Skin of body (tissue), 2 donors: ENCODE data around the gene PIK3C2B. TPM values are rescaled to one million over a fixed set of nuclear protein-coding genes. Genes with fewer than 3 reads are reported as not detected.
"Not testable (repeated sequence)": the region's sequence is repeated elsewhere in the genome, so short reads cannot be mapped to it uniquely, and the experiment has no call there.

Experiments
- DNase-seq: peaks from one replicate; lab custom pipeline; 2025; lab: John Stamatoyannopoulos, UW
- total RNA-seq: library from RNA; depleted of rRNA; stranded (reverse); fragments of >200 nt; gene quantifications from one replicate; pipeline ENCODE4 v1.2.3, GENCODE V29; 2014

Gene PIK3C2B
- total RNA-seq: 29.6 TPM

- peak; percentile 76 for DNase-seq
Measured at GRCh38 chr1:204494281-204495077, at the start of gene PIK3C2B. PIK3C2B (minus strand) TSS chr1:204494805; CDS start chr1:204469802, 25,003 bp downstream.

DNA sequence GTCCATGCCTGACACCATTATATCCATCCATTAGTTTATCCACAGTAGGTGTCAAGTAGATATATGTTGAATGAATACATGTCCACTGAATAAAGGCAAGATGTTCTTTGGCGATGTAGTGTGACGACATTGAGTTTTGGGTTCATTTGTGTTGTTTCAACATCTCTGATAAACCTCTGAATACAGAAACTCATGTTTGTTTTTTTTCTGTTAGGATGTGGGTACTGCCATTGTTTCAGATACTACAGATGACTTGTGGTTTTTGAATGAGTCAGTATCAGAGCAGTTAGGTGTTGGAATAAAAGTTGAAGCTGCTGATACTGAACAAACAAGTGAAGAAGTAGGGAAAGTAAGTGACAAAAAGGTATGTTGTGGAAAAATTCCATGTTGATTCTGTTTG, 49.7 kb upstream of the PIK3C2B start:
- no peak for DNase-seq

GRCh38 chr1:204541626-204542025, 47.0 kb upstream of the PIK3C2B start:
- no peak for DNase-seq

GRCh38 chr1:204532832-204533231, 38.2 kb upstream of the PIK3C2B start:
- DNase-seq: no peak

GRCh38 chr1:204530932-204531331, 36.3 kb upstream of the PIK3C2B start:
- DNase-seq: no peak

DNA sequence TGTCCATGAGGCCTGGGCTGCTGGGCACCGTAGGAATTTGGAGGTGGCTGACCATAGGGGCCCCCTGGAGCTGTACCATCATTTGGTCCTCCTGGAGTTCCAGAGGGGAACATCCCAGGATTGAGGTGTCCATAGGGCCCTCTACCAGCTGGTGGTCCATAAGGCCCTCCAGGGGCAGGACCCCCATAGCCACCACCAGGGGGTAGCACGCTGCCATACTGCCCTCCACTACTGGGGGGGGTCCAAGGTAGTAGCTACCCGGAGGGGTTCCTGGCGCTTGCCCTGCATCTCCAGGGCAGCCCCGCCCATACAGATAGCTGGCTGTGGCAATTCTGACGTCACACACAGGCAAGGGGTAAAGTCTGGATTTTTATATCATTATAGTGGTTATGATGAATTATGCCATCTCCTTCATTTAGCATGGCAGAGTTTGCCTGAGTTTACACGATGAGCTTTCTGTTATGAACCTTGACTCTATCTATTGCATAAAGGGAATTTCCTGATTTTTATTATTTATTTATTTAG, 34.8 kb upstream of the PIK3C2B start:
- DNase-seq: no peak

- no peak for DNase-seq
Measured at GRCh38 chr1:204528677-204529076, 34.1 kb upstream of the PIK3C2B start.

DNA sequence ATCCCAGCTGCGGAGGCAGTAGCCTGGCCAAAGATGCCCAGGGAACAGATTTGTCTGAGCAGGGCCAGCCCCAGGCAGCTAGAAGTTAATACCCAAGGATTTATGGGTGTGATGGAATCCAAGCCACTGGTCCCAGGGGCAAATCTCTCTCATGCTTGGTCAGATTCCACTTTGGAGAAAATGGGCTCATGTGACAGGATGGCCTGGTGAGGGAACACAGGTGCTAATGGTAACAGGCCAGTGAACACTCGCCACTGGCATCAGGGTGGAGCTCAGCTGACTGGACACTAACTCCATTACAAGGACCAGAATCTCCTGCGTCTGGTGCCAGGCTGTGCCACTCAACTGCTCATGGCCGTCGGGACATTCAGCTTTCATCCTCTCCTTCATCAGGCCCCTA, 33.6 kb upstream of the PIK3C2B start:
- no peak for DNase-seq

DNA sequence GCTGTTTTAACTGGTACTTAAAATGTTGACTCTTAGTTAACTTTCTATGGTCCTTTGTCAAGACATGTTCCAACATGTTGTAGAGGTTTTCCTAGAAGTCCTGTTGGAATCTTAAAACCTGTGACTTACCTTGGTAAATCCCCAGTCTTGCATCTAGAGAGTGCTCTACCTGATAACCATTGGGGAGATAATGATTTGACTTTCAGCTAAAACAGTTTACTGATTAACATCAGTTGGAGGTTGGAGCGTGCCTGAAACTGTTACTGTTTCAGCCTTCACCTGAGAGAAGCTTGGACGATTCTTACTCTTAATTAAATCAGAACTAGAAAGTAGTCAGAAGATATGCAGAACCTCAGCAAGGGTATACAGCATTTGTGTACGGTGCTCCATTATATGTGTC, 30.4 kb upstream of the PIK3C2B start:
- no peak for DNase-seq

DNA sequence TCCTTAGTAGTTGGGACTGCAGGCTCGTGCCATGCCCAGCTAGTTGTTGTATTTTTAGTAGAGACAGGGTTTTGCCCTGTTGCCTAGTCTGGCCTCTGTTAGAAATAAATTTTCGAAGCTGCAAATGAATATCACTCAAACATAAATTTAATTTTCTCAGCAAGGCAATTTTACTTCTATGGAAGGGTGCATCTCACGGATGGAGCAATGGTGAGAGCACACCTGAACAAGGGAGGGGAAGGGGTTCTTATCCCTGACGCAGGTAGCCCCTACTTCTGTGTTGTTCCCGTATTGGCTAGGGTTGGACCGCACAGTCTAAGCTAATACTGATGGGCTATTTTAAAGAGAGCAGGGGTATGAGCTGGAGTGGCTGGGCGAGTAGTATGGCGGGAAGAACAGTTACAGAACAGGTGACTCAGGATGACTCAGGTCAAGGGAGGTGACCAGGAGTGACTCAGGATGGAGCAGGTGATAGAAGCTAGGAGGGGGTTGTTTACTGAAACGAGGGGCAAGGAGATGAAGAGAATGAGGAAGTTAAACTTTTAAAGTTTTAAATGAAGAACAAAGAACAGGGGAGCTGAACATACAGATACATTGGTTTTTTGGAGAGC, 29.1 kb upstream of the PIK3C2B start:
- DNase-seq: no peak

- not testable (repeated sequence) for DNase-seq
Measured at GRCh38 chr1:204521941-204522521, 27.4 kb upstream of the PIK3C2B start.

GRCh38 chr1:204520834-204521709, 26.5 kb upstream of the PIK3C2B start:
- no peak for DNase-seq

DNA sequence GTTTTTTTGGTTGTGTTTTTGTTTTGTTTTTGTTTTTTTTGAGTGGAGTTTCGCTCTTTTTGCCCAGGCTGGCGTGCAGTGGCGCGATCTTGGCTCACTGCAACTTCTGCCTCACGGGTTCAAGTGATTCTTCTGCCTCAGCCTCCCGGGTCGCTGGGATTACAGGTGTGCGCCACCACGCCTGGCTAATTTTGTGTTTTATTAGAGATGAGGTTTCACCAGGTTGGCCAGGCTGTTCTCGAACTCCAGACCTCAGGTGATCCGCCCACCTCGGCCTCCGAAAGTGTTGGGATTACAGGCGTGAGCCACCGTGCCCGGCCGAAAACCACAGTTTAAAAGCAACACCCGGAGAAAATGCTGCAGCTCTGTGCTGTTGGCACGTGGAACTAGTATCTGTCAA, 22.8 kb upstream of the PIK3C2B start:
- not testable (repeated sequence) for DNase-seq

DNA sequence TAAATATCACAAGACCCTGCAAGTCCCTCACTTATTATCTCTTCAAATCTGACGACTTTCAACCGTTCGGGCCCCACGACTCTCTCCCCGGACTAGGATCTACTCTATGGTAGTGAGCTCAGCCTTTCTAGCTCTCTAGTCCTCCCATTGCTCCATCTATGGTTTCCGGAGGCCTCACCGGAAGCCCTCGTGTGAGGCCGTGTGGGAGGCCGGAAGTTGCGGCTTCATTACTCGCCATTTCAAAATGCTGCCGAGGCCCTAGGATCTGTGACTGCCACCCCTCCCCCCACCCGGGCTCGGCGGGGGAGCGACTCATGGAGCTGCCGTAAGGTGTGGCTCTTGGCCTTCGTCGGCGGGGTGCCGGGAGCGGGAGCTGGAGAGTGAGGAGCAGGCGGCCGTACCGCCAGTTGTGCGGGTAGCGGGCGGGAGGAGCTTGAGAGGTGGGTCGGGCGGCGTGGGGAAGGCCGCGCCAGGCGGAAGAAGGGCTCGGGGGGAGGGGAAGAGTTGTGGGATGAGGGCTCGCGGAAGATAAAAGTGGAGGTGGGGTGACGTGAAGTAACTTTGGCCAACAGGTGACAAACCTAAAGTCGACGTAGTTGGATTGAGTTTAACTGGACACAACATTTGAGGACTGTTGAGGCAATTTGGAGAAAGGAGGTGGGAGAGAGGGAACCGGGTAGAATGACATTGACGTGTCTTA, 21.7 kb upstream of the PIK3C2B start, which contains the start of gene MDM4:
Gene MDM4 (plus strand): TSS at position 227 of the 700 bp plus-strand sequence. CDS start 9,113 bp downstream, outside the sequence.
- DNase-seq: peak; percentile 93

GRCh38 chr1:204514828-204515227, 20.2 kb upstream of the PIK3C2B start:
- no peak for DNase-seq

DNA sequence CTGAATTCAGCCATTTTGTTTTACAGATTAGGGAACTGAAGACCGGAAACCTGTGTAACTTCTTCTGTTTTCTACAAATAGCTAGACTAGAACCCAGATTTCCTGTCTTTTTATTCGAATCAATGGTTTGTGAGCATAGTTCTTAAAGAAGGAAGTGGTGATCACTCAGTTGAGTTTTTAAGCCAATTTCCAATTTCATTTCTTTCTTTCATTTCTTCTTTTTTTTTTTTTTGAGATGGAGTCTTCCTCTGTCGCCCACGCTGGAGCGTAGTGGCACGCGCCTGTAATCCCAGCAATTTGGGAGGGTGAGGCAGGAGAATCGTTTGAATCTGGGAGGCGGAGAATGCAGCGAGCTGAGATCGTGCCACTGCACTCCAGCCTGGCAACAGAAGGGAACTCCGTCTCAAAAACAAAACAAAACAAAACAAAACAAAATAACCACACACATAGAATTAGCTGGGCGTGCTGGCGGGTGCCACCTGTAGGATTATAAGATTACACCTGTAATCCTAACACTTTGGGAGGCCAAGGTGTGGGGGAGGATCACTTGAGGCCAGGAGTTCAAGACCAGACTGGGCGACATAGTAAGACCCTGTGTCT, 18.6 kb upstream of the PIK3C2B start:
- no peak for DNase-seq

- DNase-seq: no peak
Measured at GRCh38 chr1:204511366-204511765, 16.8 kb upstream of the PIK3C2B start.

DNA sequence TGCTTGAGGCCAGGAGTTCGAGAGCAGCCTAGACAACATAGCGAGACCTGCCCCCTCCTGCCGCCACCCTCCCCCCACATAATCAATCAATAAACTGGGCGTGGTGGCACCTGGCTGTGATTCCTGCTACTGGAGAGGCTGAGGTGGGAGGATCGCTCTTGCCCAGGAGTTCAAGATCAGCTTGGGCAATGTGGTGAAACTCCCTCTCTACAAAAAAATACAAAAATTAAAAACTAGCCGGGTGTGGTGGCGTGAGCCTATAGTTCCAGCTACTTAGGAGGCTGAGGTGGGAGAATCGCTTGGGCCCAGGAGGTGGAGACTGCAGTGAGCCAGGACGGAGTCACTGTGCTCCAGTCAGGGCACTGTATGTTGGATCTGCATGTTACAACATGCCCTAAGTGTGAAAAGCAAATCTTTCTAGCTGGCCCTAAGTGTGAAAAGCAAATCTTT, 14.6 kb upstream of the PIK3C2B start:
- DNase-seq: no peak

DNA sequence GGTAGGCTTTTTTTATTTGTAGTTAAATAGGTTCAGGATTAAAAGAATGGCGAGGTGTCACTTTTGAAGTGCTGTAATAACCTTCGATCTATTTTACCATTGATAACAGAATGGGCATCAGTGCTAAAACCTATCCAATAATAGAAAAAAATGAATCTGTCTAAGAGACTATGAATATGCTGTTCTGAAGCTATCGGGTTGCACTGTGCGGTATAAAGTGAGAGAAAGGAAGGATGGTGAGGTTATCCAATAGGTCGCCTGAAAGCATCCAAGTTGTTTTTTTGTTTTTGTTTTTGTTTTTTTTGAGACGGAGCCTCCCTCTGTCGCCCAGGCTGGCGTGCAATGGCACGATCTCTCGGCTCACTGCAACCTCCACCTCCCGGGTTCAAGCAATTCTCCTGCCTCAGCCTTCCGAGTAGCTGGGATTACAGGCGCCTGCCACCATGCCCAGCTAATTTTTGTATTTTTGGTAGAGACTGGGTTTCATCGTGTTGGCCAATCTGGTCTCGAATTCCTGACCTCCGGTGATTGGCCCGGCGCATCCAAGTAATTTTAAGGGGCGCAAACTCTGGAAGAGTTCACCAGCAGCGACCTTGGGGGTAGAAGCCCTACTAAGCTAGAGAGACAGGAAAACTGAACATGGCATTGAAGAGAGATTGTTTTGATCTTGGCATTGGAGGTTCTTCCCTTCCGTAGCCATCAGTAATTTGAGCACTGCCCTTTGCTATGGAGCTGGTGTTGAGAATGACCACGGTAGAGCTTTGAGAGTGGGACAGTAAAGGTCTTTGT, 12.9 kb upstream of the PIK3C2B start:
- peak; percentile 63 for DNase-seq
